CD4-positive, alpha-beta T cell treated with Interleukin-10 for 1 hour (primary cell): Measurements from ENCODE around the gene ADCY4.
A peak's percentile ranks its signal among the peaks of the same experiment; 100 is the strongest.
"Not testable (repeated sequence)": the region's sequence is repeated elsewhere in the genome, so short reads cannot be mapped to it uniquely, and the experiment has no call there.

ENCODE experiments used
- DNase-seq: peaks from one replicate; pipeline ENCODE4 v3.0.0-alpha.2; 2020

ADCY4 gene

DNA sequence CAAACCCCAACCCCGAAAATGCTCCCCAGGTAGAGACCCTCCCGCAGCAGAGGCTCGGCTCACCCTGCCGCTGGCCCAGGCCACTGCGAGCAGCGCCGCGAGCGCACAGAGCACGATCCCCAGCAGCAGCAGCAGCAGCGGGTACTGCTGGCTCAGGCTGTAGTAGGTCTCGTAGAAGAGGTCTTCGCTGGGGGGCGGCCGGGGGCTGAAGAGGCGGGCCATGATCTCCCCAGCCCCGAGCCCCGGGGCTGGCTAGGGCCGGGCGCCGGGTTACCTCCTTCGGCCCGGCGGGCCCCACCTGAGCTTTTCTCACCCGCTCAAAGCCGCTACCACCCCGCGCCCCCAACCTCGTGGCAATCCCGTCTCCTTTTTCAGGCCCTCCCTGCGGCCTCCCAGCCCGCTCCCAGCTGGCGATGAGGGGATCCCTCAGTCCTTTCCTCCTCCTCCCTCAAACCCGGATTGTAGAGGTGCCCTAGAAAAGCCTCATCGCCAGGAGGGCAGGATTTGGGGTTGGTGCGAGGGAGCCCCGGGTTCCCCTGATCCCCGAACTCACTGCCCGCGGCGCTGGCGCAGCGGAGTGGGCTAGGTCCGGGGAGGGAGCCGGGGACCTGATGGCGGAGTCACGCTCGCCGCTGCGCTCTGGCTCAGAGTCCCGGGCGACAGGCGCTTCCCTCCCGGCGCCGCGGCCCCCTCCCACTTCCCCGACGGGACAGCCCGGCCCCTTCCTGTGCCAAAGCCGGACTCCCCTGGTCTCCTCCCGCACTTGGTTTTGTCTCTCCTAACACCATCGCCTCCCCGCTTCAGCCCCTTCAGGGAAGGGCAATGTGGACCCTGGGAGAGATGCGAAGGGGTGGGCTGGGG, at the start of gene ADCY4:
Gene ADCY4 (minus strand): TSS at position 641 of the 861 bp plus-strand sequence. CDS start 419 bp downstream, at position 222.
- peak; percentile 29 for DNase-seq

DNA sequence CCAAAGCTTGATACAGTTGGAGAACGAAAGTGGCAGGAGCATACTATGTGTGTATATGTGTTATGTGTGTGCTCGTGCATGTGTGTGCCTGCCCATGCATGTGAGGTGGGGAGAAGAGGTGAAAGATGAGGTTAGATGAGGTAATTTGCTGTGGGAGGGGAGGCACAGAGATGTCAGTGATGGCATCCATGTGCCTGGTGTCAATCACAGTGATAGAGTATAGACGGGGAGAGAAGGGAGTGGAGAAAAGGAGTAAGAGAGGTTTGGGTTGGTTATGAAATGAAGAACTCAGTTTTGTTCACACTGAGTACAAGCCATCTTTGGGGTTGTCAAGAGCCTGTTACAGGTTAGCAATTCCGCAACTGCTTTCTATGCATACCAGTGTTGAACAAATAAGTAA, 49.3 kb upstream of the ADCY4 start:
- no peak for DNase-seq

DNA sequence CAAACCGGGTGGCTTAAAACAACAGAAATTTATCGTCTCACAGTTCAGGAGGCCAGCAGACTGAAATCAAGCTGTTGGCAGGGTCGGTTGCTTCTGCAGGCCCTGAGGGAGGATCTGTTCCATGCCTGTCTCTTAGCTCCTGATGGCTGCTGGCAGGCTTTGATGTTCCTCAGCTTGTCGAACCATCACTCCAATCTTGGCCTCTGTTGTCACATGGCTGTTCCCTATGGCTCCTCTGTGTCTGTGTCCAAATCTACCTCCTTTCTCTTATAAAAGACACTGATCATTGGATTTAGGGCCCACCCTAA, 47.1 kb upstream of the ADCY4 start:
- no peak for DNase-seq

DNA sequence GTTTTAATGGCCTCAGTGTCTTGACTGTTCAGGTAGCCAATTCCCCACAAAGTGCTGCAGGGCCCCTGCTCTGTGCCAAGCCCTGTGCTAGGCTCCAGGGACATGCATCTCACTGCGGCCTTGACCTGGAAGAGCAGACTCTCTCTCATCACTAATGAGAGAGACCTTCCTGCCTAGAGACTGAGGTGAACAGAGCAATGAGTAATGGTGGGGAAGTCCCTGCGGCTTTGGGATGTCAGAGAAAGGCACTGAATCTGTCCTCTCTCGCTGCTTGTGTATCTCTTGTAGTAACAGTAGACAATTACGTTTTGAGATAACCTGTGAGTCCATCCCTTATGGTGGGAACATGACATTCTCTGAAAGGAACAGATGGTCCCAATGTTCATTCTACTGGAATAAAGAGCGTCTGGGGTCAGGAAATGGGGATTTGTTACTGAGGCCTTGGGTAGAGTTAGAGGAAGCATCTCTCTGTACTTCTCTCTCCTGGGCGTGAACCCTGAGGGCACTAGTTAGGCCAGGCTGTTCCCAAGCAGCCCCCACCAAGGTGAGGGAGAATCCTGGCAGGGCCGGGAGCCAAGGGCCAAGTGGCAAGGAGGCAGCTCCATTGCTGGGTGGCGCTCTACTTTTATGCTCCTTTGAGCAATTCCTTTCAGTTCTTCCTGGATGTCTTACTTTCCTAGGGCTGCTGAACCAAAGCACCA, 46.6 kb upstream of the ADCY4 start:
- DNase-seq = no peak

DNA sequence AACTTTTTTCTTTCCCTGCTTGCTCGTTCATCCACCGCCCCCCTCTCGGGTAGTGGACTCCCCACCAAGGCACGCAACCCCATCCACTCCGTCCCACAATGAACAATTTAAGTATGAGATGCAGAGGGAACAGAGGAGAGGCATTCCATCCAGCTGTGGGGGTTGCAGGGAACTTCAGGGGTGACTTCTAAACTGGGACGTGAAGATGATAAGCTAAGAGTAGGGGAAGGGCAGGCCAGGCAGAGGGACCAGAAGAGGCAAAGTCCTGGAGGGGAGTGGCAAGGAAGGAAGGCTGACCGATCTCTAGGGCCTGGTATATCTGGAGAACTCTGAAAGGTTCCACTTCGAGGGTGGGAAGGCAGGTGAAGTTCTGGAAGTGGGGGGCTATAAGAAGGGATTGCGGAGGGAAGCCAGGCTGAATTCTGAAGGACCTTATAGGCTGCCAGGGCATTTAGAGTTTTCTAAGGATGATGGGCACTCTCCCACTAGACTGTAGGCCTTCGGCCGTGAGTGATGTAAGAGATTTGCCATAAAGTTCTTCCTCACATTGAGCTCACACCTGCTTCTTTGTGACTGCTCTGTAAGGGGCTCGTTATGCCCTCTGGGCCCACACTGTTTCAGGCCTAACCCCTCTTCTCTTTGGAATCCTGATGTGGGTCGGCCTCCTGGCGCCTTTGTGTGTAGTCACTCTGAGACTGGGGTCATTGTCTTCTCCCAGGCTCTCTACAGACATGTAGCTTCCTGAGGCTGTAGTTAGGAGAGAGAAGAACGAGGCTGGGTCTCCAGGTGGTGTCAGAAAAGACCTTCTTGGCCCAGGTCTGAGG, 45.2 kb upstream of the ADCY4 start:
- no peak for DNase-seq

DNA sequence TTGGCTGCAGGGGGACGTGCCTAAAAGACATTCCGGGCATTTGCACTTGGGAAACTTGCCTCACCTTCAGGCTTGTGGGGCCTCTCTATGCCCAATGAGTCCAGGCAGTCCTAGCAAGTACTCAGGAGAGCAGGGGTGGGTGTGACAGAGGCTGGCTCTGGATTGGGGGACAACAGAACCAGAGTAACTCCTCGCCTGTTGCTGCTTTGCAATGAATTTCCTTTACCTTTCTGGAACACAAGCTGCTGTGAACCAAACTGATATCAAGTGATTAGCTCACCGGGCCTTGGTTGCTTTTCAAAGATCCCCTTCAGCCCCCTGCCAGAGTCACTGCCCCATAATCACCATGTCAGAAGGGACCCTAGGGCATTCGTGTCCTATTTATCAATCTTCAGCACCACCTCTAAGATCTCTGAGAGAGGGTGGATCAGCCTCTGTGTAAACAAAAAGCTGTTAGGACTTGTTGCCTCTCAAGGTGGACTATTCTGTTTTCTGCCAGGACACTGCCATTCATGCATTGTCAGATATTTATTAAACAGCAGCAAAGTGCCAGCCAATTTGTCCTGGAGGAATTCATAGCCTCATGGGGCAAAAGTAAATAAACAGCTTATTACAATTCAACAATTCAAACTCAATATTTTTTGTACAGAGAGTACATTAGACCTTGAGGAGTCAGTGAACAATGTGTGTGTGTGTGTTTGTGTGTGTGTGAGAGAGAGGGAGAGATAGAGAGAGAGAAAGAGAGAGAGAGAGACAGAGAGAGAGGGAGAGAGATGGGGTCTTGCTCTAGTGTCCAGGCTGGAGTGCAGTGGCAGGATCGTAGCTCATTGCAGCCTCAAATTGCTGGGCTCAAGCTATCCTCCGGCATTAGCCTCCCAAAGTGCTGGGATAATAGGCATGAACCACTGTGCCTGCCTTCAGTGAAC, 44.4 kb upstream of the ADCY4 start:
- no peak for DNase-seq

DNA sequence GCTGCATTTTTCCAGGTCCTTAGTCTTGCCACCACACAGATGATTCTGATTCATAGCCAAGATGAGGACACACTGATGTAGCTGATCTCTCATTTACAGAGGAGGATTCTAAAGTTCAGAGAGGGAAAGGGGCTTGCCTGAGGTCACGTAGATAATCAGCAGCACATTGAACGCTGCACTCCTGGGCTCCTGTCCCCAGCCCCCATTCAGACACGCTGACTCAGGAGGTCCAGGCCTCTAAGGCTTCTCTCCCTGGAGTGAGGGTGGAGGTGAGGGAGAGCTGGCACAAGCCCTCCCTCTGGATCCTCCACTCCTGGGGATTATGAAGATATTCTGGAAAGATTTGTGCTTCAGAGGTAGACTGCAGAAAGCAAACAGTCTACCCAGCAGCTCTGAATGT, 43.5 kb upstream of the ADCY4 start:
- no peak for DNase-seq

DNA sequence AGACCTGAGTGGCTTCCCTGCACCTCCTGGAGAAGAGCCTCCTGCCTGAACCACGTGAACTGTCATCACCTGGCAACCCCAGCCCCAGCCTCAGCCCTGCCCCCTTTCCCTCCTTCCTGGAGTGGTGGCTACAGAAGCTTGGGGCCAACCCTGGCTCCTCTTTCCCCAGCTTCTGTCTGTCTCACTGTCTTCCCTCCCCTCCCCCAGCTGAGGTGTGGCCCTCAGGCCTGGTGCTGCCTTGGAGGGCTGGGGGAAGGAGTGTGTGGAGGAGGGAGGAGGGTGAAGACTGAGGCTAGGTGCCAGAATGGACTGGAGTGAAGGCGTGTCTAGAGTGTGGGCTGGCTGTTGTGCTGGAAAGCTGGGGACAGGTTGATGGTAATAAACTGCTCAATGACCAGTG, 42.8 kb upstream of the ADCY4 start:
- DNase-seq = no peak

DNA sequence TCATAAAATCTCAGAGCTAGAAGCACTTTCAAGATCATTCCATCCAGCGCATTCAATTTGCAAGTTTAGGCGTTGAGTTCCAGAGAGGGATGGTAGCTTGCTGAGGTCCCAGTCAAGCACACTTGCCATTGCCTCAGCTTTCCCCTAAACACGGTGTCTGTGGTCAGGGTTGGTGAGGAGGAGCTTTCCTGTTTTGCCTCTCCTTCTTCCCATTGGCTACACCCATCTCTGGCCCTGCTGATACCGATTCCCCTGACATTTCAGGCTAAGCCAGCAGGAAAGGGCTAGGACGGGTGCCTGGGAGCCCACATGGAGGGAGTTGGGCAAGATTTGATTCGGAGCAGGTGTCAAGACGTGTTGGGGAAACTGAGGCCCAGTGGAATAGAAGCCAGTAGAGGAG, 42.3 kb upstream of the ADCY4 start:
- no peak for DNase-seq

DNA sequence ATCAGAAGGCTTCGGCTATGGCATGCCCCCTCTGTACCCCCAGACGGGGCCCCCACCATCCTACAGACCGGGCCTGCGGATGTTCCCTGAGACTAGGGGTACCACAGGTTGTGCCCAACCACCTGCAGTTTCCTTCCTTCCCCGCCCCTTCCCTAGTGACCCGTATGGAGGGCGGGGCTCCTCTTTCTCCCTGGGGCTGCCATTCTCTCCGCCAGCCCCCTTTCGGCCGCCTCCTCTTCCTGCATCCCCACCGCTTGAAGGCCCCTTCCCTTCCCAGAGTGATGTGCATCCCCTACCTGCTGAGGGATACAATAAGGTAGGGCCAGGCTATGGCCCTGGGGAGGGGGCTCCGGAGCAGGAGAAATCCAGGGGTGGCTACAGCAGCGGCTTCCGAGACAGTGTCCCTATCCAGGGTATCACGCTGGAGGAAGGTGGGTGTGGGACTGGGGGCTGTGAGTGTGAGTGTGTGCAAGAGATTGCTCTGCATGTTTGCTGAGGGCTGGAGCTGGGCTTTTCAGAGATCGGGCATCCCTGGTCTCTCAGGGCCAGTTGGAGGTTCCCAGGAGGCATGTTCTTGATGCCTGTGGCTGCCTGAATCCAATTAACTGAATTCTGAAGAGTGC, 41.7 kb upstream of the ADCY4 start:
- DNase-seq = no peak

DNA sequence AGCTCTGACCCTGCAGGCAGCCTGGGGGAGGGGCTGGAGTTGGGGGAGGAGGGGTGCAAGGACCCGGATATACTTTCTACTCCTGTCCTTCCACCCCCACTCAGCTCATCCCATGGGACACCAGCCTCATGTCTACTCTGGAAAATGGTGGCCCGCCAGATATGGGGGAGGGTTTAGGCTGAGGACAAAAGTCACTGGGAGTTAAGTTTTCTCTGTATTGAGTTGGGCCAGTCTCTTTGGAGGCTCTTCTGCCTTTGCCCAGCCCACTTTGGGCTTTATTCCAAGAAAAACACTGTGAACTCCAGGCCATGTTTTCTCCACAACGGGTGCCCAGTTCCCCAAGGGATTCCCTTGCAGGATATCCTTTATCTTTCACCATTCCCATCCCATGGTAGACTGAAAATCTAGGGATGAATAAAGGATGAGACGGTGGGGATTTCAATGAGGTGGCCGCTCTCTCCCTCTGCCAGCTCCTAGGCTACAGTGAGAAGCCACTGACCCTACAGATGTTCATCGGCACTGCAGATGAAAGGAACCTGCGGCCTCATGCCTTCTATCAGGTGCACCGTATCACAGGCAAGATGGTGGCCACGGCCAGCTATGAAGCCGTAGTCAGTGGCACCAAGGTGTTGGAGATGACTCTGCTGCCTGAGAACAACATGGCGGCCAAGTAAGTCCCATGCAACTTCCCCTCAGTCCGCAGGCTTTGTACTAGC, 38.0 kb upstream of the ADCY4 start:
- no peak for DNase-seq

DNA sequence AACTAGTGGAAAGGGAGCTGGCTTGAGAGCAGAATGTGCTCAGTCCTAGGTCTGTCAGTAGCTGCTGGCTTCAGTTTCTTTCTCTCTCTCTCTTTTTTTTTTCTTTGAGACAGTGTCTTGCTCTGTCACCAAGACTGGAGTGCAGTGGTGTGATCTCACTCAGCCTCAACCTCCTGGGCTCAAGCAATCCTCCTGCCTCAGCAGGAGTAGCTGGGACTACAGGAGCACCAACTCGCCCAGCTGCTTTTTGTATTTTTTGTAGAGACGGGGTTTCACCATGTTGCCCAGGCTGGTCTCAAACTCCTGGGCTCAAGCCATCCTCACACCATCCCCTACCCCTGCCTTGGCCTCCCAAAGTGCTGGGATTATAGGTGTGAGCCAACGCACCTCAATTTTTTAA, 36.7 kb upstream of the ADCY4 start:
- not testable (repeated sequence) for DNase-seq

DNA sequence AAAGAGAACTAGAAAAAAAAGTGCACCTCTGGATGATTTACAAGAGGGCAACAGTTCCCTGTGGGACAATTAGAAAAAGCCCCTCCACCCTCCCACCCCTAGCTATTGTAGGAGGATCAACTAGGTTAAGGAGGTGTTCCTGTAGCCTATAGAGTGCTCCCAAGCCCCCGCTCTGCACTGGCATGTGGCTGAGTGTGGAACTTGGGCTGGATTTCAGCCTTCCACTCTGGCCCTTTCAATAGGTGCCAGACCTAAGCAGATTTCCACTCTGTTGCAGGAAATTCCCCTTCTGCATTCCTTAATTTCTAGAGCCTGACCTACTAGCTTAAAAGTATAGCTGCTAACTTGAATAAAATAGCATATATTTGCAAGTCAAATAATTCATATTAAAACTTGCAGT, 35.9 kb upstream of the ADCY4 start:
- no peak for DNase-seq

DNA sequence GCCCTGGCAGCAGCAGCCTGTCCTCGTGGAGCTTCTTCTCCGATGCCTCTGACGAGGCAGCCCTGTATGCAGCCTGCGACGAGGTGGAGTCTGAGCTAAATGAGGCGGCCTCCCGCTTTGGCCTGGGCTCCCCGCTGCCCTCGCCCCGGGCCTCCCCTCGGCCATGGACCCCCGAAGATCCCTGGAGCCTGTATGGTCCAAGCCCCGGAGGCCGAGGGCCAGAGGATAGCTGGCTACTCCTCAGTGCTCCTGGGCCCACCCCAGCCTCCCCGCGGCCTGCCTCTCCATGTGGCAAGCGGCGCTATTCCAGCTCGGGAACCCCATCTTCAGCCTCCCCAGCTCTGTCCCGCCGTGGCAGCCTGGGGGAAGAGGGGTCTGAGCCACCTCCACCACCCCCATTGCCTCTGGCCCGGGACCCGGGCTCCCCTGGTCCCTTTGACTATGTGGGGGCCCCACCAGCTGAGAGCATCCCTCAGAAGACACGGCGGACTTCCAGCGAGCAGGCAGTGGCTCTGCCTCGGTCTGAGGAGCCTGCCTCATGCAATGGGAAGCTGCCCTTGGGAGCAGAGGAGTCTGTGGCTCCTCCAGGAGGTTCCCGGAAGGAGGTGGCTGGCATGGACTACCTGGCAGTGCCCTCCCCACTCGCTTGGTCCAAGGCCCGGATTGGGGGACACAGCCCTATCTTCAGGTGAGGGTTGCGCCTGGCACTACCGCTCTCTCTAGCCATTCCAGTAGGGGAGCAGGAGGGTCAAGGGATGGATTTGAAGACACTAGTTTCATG, 35.2 kb upstream of the ADCY4 start:
- no peak for DNase-seq

DNA sequence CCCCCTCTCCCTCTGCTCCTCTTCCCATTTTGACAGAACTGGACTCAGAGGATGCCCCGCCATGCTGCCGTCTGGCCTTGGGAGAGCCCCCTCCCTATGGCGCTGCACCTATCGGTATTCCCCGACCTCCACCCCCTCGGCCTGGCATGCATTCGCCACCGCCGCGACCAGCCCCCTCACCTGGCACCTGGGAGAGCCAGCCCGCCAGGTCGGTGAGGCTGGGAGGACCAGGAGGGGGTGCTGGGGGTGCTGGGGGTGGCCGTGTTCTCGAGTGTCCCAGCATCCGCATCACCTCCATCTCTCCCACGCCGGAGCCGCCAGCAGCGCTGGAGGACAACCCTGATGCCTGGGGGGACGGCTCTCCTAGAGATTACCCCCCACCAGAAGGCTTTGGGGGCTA, 34.6 kb upstream of the ADCY4 start:
- no peak for DNase-seq

DNA sequence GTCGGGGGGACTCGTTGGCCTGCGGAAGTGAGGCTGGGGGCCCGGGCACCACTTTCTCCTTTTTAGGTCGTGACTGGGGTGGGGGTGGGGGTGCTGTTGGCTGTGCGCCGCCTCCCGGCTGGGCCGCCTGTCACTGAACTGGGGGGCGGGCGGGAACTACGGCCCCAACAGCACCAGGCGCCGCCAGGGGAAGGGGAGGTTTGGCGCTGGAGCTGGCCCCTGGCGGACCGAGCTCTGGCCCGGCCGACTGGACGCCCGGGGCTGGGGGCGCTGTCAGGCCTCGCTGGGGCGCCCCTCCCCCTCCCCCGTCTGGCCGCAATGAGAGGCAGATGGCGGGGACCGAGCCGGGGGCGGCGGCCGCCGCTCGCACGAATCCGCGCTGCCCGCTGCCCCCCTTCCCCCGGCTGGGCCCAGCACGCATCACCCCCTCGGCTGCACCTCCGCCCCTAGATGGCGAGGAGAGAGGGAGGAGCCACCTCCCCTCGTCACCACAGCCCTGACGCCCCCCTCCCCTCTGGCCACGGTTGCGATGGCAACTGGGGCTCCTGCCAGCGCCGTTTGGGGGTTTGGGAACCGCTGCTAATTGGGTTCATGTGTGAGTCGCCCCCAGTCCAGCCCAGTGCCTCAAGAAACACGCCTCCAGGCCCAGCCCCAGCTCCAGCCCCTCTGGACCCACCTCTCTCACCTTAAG, 33.8 kb upstream of the ADCY4 start:
- peak; percentile 39 for DNase-seq

DNA sequence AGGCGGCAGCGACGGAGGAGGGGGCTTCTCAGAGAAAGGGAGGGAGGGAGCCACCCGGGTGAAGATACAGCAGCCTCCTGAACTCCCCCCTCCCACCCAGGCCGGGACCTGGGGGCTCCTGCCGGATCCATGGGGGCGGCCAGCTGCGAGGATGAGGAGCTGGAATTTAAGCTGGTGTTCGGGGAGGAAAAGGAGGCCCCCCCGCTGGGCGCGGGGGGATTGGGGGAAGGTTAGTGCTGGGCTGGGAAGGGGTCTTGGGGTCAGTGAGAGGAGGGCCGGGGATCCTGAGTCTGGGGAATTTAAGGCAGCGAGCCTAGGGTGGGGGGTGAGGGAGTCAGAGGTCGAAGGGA, 33.3 kb upstream of the ADCY4 start:
- no peak for DNase-seq

DNA sequence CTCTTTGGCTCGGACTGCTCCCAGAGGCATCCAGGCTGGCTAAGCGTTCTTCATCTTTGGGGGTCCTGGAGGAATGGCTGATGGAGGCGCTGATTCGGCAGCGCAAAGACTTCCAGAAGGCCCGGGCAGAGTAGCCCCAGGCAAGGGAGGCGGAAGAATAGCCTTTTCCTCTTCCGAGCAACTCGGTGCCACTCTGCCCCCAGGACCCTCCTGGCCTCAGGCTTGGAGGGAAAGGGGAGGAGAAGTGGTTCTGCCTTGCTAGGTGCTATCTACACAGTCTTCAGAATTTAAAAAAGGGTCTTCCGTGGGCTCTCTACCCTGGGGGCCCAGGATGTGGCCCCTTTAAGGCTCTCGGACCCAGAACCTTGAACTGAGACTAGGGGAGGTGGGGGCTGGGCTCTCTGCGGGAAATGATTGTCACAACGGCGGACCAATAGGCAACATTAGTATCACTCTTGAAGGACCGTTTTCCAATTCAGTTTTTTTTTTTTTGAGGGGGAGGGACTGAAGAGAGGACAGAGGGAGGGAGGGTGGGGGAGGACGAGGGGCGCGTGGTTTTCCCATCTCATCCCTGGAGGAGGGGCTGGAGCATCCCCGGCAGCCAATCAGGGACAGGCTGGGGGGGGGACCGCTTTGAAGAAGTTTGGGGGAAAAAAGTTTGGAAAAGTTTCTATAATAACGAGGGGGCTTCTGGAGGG, 32.8 kb upstream of the ADCY4 start, which contains the start of gene NFATC4:
Gene NFATC4 (plus strand): TSS at position 671 of the 698 bp plus-strand sequence. CDS start 157 bp downstream, outside the sequence.
- no peak for DNase-seq
